SU-DHL-6 (cell line): ENCODE measurements around the gene CAMK1.

Source experiments
- EZH2phosphoT487 ChIP-seq: fragments of 200-600 bp; sonication (generic), shearing (Covaris generic); conservative IDR thresholded peaks from 2 replicates; pipeline ENCODE4 v1.6.1; 2018; ENCODE audit warnings: mild to moderate bottlenecking, antibody characterized with exemption, low read length, moderate library complexity, mixed read lengths
- TF ChIP-seq, protein P1 (sequence below): fragments of 200-600 bp; sonication (generic); IDR thresholded peaks from one replicate; pipeline ENCODE4 v1.5.1; 2017; ENCODE audit warnings: antibody characterized with exemption, mild to moderate bottlenecking, low read length, moderate library complexity; ENCODE audit not compliant: insufficient read depth, poor library complexity, severe bottlenecking

- TF ChIP-seq, protein P1, sequence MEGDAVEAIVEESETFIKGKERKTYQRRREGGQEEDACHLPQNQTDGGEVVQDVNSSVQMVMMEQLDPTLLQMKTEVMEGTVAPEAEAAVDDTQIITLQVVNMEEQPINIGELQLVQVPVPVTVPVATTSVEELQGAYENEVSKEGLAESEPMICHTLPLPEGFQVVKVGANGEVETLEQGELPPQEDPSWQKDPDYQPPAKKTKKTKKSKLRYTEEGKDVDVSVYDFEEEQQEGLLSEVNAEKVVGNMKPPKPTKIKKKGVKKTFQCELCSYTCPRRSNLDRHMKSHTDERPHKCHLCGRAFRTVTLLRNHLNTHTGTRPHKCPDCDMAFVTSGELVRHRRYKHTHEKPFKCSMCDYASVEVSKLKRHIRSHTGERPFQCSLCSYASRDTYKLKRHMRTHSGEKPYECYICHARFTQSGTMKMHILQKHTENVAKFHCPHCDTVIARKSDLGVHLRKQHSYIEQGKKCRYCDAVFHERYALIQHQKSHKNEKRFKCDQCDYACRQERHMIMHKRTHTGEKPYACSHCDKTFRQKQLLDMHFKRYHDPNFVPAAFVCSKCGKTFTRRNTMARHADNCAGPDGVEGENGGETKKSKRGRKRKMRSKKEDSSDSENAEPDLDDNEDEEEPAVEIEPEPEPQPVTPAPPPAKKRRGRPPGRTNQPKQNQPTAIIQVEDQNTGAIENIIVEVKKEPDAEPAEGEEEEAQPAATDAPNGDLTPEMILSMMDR: no peak
- no peak for TF ChIP-seq EZH2phosphoT487
These were observed 8.7 kb upstream of the CAMK1 start for GRCh38 chr3:9778143-9779074.
